Lower leg skin (tissue), 3 donors: ENCODE measurements around the gene FUT8.

Source experiments
- POLR2A ChIP-seq, 2 donors: fragments of 450-650 bp; IDR thresholded peaks; one replicate each; pipeline ENCODE4 v1.6.1; 2016 to 2017; ENCODE audit warnings: antibody characterized with exemption in 2 of 2, mild to moderate bottlenecking in 1 of 2, moderate library complexity in 1 of 2
- TF ChIP-seq, protein P1 (sequence below), 3 donors: fragments of 450-650 bp; IDR thresholded peaks; one replicate each; pipeline ENCODE4 v1.5.1; 2016; ENCODE audit warnings: antibody characterized with exemption in 3 of 3, mild to moderate bottlenecking in 3 of 3, moderate library complexity in 2 of 3

DNA sequence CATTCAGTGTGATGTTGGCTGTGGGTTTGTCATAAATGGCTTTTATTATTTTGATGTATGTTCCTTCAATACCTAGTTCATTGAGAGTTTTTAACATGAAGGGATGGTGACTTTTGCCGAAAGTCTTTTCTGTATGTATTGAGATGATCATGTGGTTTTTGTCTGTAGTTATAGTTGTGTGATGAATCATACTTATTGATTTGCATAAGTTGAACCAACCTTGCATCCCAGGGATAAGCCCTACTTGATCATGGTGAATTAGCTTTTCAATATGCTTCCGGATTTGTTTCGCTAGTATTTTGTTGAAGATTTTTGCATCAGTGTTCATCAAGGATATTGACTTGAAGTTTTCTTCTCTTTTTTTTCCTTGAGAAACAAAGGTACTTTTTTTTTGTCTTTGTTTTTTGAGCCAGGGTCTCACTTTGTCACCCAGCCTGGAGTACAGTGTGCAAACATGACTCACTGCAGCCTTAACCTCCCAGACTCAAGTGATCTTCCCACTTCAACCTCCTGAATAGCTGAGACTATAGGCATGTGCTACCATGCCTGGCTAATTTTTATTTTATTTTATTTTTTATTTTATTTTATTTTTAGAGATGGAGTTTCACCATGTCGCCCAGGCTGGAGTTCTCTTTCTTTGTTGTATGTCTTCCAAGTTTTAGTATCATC, 121.3 kb downstream of the FUT8 start:
- TF ChIP-seq, protein P1, sequence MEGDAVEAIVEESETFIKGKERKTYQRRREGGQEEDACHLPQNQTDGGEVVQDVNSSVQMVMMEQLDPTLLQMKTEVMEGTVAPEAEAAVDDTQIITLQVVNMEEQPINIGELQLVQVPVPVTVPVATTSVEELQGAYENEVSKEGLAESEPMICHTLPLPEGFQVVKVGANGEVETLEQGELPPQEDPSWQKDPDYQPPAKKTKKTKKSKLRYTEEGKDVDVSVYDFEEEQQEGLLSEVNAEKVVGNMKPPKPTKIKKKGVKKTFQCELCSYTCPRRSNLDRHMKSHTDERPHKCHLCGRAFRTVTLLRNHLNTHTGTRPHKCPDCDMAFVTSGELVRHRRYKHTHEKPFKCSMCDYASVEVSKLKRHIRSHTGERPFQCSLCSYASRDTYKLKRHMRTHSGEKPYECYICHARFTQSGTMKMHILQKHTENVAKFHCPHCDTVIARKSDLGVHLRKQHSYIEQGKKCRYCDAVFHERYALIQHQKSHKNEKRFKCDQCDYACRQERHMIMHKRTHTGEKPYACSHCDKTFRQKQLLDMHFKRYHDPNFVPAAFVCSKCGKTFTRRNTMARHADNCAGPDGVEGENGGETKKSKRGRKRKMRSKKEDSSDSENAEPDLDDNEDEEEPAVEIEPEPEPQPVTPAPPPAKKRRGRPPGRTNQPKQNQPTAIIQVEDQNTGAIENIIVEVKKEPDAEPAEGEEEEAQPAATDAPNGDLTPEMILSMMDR (IDR thresholded peaks at IDR 0.05): no peak
- no peak for TF ChIP-seq POLR2A (IDR thresholded peaks at IDR 0.05)
